GM04504 (cell line): Measurements from ENCODE around the gene DPM3.
"Not testable (repeated sequence)": the region's sequence is repeated elsewhere in the genome, so short reads cannot be mapped to it uniquely, and the experiment has no call there.

ENCODE experiments used
- DNase-seq: peaks from one replicate; pipeline ENCODE4 v3.0.0-alpha.2; 2012; ENCODE audit warnings: low read depth

Gene DPM3

GRCh38 chr1:155158991-155159390 lies 18.7 kb upstream of the DPM3 start:
- DNase-seq, result no peak

GRCh38 chr1:155155996-155156643 lies 15.8 kb upstream of the DPM3 start:
- DNase-seq, result not testable (repeated sequence)

- DNase-seq, result no peak
Measured at GRCh38 chr1:155145491-155145890, 5.2 kb upstream of the DPM3 start.

GRCh38 chr1:155141749-155142148 lies 1.4 kb upstream of the DPM3 start:
- DNase-seq, result no peak

GRCh38 chr1:155140630-155140953 lies 261 bp upstream of the DPM3 start:
- no peak for DNase-seq

GRCh38 chr1:155137154-155137949 lies 3.0 kb downstream of the DPM3 start:
- DNase-seq, result no peak

GRCh38 chr1:155136748-155137147 lies 3.6 kb downstream of the DPM3 start:
- DNase-seq, result no peak

- DNase-seq, result peak; percentile 82
Measured at GRCh38 chr1:155135415-155136028, 4.8 kb downstream of the DPM3 start, which contains the start of gene SLC50A1. SLC50A1 (plus strand) TSS chr1:155135852; CDS start chr1:155135912, 60 bp downstream.

- DNase-seq, result peak; percentile 85
Measured at GRCh38 chr1:155134880-155135414, 5.4 kb downstream of the DPM3 start.

GRCh38 chr1:155134322-155134721 lies 6.0 kb downstream of the DPM3 start:
- DNase-seq, result no peak

GRCh38 chr1:155133799-155134281 lies 6.5 kb downstream of the DPM3 start:
- DNase-seq, result no peak

- DNase-seq, result no peak
Measured at GRCh38 chr1:155131856-155132255, 8.5 kb downstream of the DPM3 start.

GRCh38 chr1:155131285-155131684 lies 9.0 kb downstream of the DPM3 start:
- DNase-seq, result no peak

- no peak for DNase-seq
Measured at GRCh38 chr1:155130272-155131006, 9.9 kb downstream of the DPM3 start.

- no peak for DNase-seq
Measured at GRCh38 chr1:155128755-155129473, 11.4 kb downstream of the DPM3 start.

GRCh38 chr1:155127967-155128754 lies 12.2 kb downstream of the DPM3 start:
- DNase-seq, result no peak

- DNase-seq, result no peak
Measured at GRCh38 chr1:155127105-155127966, 13.0 kb downstream of the DPM3 start, which contains the start of gene EFNA1. EFNA1 (plus strand) TSS chr1:155127876; CDS start chr1:155127978, 102 bp downstream.

- no peak for DNase-seq
Measured at GRCh38 chr1:155126556-155127104, 13.7 kb downstream of the DPM3 start.

- no peak for DNase-seq
Measured at GRCh38 chr1:155125946-155126555, 14.3 kb downstream of the DPM3 start.
